Fibroblast of lung (primary cell): Measurements from ENCODE around the gene C2orf49. TPM values are rescaled to one million over a fixed set of nuclear protein-coding genes. Genes with fewer than 3 reads are reported as not detected.

Experiments
- DNase-seq, 2 donors: peaks; one replicate each; pipeline versions ENCODE4 v3.0.0 to v3.0.0-alpha.2; 2010; ENCODE audit warnings: low read depth in 2 of 2
- H2AFZ ChIP-seq: 2 replicates; pipeline ENCODE4 v1.5.1; 2012; ENCODE audit warnings: low read length, control low read depth, inconsistent platforms
- H3K27ac ChIP-seq: 2 replicates; pipeline ENCODE4 v1.5.1; 2011; ENCODE audit warnings: low read length, control low read depth; ENCODE audit not compliant: insufficient read depth
- H3K27me3 ChIP-seq: 2 replicates; pipeline ENCODE4 v1.5.1; 2011; ENCODE audit warnings: mild to moderate bottlenecking, low read length; ENCODE audit not compliant: control insufficient read depth, insufficient read depth
- H3K36me3 ChIP-seq: 2 replicates; pipeline ENCODE4 v1.5.1; 2011; ENCODE audit warnings: low read length; ENCODE audit not compliant: control insufficient read depth, insufficient read depth
- H3K4me1 ChIP-seq: 2 replicates; pipeline ENCODE4 v1.5.1; 2011; ENCODE audit warnings: low read length; ENCODE audit not compliant: control insufficient read depth, insufficient read depth; ENCODE audit errors: extremely low read depth
- H3K4me2 ChIP-seq: 2 replicates; pipeline ENCODE4 v1.5.1; 2011; ENCODE audit warnings: low read length, control low read depth; ENCODE audit not compliant: insufficient read depth; ENCODE audit errors: extremely low read depth
- H3K4me3 ChIP-seq, 4 experiments: fragments of 200-600 bp in 1 of 4; sonication (generic) in 1 of 4; replicated peaks in 1 of 4; 2 replicates each; pipeline ENCODE4 v1.5.1; 2011 to 2016; ENCODE audit warnings: low read length in 4 of 4, low read depth in 3 of 4, mild to moderate bottlenecking in 3 of 4, control low read depth in 2 of 4, inconsistent platforms in 1 of 4, mixed read lengths in 1 of 4; ENCODE audit not compliant: insufficient read depth in 1 of 4; ENCODE audit errors: control extremely low read depth in 1 of 4
- H3K79me2 ChIP-seq: 2 replicates; pipeline ENCODE4 v1.5.1; 2012; ENCODE audit warnings: mild to moderate bottlenecking, low read length, inconsistent platforms; ENCODE audit not compliant: control insufficient read depth, insufficient read depth
- H3K9ac ChIP-seq: 2 replicates; pipeline ENCODE4 v1.5.1; 2011; ENCODE audit warnings: mild to moderate bottlenecking, low read length, control low read depth; ENCODE audit not compliant: insufficient read depth
- H3K9me3 ChIP-seq: 2 replicates; pipeline ENCODE4 v1.5.1; 2012; ENCODE audit warnings: low read depth, low read length; ENCODE audit not compliant: control insufficient read depth, insufficient read depth
- H4K20me1 ChIP-seq: 2 replicates; pipeline ENCODE4 v1.5.1; 2011; ENCODE audit warnings: low read length; ENCODE audit not compliant: control insufficient read depth, insufficient read depth; ENCODE audit errors: extremely low read depth
- EZH2 ChIP-seq: IDR thresholded peaks from 2 replicates; pipeline ENCODE4 v1.5.1; 2012; ENCODE audit warnings: low read length, control low read depth, mild to moderate bottlenecking; ENCODE audit errors: missing control alignments
- polyA plus RNA-seq, 2 donors: library from polyadenylated mRNA; depleted of rRNA in 1 of 2; stranded (reverse) in 1 of 2; unstranded in 1 of 2; fragments of >200 nt; gene quantifications; 2 replicates each; pipeline ENCODE4 v1.2.1, GENCODE V29; 2011 to 2012; ENCODE audit warnings: missing spikeins in 1 of 2
- total RNA-seq: library from RNA; depleted of rRNA; stranded (reverse); fragments of >200 nt; gene quantifications from 2 replicates; pipeline ENCODE4 v1.2.1, GENCODE V29; 2014
- TF ChIP-seq, protein P1 (sequence below), 2 donors: IDR thresholded peaks in 1 of 2; conservative IDR thresholded peaks in 1 of 2; 1 replicate in 1 of 2; 2 replicates in 1 of 2; pipeline ENCODE4 v1.5.1; 2011 to 2012; ENCODE audit warnings: low read length in 2 of 2, control low read depth in 1 of 2, inconsistent platforms in 1 of 2, low read depth in 1 of 2, mild to moderate bottlenecking in 1 of 2

C2orf49 gene
- total and polyA plus RNA-seq, 2 donors (not counting 1 experiment from before 2014, with no cell fraction given): 20.9 to 28.4 TPM

DNA sequence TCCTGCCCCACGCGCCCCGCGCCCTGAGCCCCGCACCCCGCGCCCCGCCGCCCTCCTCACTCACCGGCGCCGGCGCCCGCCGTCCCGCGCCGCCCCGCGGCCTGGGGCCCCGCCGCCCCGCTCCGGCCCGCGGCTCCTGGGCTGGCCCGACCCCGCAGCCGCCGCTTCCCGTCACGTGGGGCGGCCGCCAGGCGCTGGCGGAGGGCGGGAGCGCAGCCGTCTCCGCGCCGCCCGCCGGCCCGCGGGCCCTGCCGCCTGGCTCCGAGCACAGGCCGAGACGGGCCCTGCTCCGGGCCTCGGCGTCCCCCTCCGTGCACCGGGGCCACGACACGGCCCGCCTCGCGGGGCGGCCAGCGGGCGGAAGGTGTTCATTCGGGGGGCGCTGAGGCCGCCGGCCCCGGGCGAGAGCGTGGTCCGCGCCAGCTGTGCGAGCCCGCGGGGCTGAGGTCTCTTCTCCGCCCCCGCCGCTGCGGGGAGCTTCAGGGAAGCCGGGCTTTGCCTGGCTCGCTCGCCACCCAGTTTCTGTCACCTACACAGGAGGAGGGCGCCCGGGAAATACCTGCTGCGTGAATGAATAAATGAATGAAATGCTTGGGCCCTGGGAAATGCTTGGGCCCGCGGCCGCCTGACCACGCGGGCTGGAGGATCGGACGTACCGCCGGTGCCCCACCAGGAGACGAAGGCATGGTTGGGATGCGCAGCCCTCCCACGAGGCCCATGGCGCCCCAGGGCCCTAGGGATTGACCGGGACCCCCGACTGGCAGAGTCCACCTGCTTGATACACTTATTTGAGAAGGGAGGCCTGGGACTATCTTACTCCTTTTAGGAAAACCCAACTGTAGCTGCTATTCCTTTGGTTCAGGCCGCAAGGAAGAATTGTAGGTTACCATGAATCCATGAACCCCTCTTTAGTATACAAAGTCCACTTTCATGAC, 7.5 kb upstream of the C2orf49 start, which contains the start of gene TGFBRAP1:
Gene TGFBRAP1, minus strand, starts transcription at position 175 of the 935 bp plus-strand sequence. CDS start 21,434 bp downstream, outside the sequence.
- DNase-seq: peak; percentile 37 to 56
- no peaks in the 10 kb centered on the region for H3K27me3 ChIP-seq
- peaks cover 25% of the 10 kb centered on the region for H3K79me2 ChIP-seq
- peak within 1 kb of the TSS; percentile 44 to 93 (median 68) for H3K4me3 ChIP-seq
- no peaks in the 10 kb centered on the region for H3K9me3 ChIP-seq
- peak within 1 kb of the TSS; percentile 97 for H3K4me2 ChIP-seq
- no peaks in the 10 kb centered on the region for H4K20me1 ChIP-seq
- no peaks in the 10 kb centered on the region for H3K36me3 ChIP-seq
- TF ChIP-seq EZH2: no peak
- TF ChIP-seq, protein P1, sequence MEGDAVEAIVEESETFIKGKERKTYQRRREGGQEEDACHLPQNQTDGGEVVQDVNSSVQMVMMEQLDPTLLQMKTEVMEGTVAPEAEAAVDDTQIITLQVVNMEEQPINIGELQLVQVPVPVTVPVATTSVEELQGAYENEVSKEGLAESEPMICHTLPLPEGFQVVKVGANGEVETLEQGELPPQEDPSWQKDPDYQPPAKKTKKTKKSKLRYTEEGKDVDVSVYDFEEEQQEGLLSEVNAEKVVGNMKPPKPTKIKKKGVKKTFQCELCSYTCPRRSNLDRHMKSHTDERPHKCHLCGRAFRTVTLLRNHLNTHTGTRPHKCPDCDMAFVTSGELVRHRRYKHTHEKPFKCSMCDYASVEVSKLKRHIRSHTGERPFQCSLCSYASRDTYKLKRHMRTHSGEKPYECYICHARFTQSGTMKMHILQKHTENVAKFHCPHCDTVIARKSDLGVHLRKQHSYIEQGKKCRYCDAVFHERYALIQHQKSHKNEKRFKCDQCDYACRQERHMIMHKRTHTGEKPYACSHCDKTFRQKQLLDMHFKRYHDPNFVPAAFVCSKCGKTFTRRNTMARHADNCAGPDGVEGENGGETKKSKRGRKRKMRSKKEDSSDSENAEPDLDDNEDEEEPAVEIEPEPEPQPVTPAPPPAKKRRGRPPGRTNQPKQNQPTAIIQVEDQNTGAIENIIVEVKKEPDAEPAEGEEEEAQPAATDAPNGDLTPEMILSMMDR (conservative IDR thresholded peaks at IDR 0.05 in 1 of 2, IDR thresholded peaks at IDR 0.05 in 1 of 2; ENCODE audit: low read depth in 1 of 2, low read length in 2 of 2): no peak
- H2AFZ ChIP-seq: peak within 1 kb of the TSS; percentile 75
- peak within 1 kb of the TSS; percentile 85 for H3K27ac ChIP-seq
- H3K4me1 ChIP-seq: peaks cover 16% of the 10 kb centered on the region
- H3K9ac ChIP-seq: peak within 1 kb of the TSS; percentile 87

DNA sequence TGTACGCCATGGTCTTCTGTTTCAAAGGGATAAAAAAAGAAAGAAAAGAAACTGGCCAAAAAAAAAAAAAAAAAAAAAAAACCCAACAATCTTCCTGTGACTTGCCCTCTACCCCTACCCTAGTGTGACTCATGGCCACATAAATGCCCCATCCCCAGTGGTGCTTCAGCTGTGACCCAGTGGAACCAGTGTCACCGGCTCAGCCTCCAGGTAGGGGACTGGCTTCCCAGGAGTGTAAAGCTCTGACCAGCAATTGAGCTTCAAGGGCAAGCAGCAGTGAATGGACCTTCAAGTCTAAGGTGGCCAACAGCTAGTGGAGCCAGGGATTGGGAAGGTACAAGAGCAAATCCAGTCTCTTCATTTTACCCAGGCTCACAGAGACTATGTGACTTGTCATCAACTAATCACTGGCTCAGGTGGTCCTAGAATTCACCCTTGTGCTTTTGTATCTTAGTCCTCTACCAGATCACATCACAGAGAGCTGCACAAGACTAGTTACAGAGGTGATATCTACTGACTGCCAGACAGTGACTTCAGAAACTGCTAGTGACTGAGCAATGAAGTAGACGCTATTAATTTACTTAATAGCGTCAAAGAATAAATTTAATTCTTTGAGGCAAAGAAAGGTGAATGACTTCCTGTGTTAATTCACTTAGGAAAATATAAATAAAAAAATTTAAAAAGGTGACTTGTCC, 6.5 kb upstream of the C2orf49 start:
- Histone ChIP-seq H3K9me3 (no peaks in the 10 kb centered on the region), H3K4me2 (no peak overlapping the region), H3K4me1 (peaks cover 16% of the 10 kb centered on the region), H3K79me2 (peaks cover 25% of the 10 kb centered on the region), H3K9ac (no peak overlapping the region), H3K27me3 (no peaks in the 10 kb centered on the region), H3K27ac (no peak overlapping the region), H4K20me1 (no peaks in the 10 kb centered on the region), H3K36me3 (no peaks in the 10 kb centered on the region), H2AFZ (peak overlapping the region; percentile 10), H3K4me3 (no peak overlapping the region)
- no peak for DNase-seq
- no peak for TF ChIP-seq EZH2
- TF ChIP-seq, protein P1 (conservative IDR thresholded peaks at IDR 0.05 in 1 of 2, IDR thresholded peaks at IDR 0.05 in 1 of 2; ENCODE audit: low read depth in 1 of 2, low read length in 2 of 2): no peak

DNA sequence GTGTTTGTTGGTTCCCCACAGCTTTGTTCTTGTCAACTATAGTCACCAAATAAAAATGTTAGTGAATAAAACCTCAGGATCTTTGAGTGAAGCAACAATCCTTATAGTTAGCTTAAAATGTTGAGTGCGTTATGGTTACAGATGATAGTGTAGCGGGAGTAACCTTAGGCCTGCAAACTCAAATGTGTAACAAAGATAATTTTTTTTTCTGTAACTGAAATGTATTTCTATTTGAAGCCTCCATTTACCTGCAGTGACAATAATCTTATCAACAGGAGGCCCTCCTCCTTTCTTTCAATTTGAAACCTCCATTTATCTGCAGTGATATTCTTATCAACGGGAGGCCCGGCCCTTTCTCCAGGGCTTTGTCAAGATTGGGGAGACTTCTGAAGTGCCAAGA, 3.1 kb upstream of the C2orf49 start:
- TF ChIP-seq, protein P1 (conservative IDR thresholded peaks at IDR 0.05 in 1 of 2, IDR thresholded peaks at IDR 0.05 in 1 of 2; ENCODE audit: low read depth in 1 of 2, low read length in 2 of 2): no peak
- no peak for TF ChIP-seq EZH2
- no peak for DNase-seq
- Histone ChIP-seq H3K9me3 (no peaks in the 10 kb centered on the region), H3K4me3 (no peak overlapping the region), H3K79me2 (peaks cover 19% of the 10 kb centered on the region), H2AFZ (no peak overlapping the region), H4K20me1 (no peaks in the 10 kb centered on the region), H3K9ac (no peak overlapping the region), H3K36me3 (no peaks in the 10 kb centered on the region), H3K27me3 (no peaks in the 10 kb centered on the region), H3K27ac (no peak overlapping the region), H3K4me2 (no peak overlapping the region), H3K4me1 (peaks cover 3% of the 10 kb centered on the region)
